Measurements from ENCODE around the gene ZFAND2A.
"Not testable (repeated sequence)": the region's sequence is repeated elsewhere in the genome, so short reads cannot be mapped to it uniquely, and the experiment has no call there.

Gene ZFAND2A

GRCh38 chr7:1163121-1163520, 3.1 kb upstream of the ZFAND2A start:
- TF ChIP-seq ZFP3 (CRISPR knock-in tag; IDR thresholded peaks at IDR 0.05): no peak
- TF ChIP-seq ZNF70 (CRISPR knock-in tag; IDR thresholded peaks at IDR 0.05): no peak
- TF ChIP-seq RARB (CRISPR knock-in tag; IDR thresholded peaks at IDR 0.05): no peak
- TF ChIP-seq CSDC2 (CRISPR knock-in tag; IDR thresholded peaks at IDR 0.05): no peak
- no peak for TF ChIP-seq ZNF565 (CRISPR knock-in tag; conservative IDR thresholded peaks at IDR 0.05; ENCODE audit: low read depth)
- TF ChIP-seq SNAI2 (CRISPR knock-in tag; IDR thresholded peaks at IDR 0.05): no peak
- no peak for TF ChIP-seq ZNF8 (CRISPR knock-in tag; IDR thresholded peaks at IDR 0.05)
- TF ChIP-seq, protein P1, sequence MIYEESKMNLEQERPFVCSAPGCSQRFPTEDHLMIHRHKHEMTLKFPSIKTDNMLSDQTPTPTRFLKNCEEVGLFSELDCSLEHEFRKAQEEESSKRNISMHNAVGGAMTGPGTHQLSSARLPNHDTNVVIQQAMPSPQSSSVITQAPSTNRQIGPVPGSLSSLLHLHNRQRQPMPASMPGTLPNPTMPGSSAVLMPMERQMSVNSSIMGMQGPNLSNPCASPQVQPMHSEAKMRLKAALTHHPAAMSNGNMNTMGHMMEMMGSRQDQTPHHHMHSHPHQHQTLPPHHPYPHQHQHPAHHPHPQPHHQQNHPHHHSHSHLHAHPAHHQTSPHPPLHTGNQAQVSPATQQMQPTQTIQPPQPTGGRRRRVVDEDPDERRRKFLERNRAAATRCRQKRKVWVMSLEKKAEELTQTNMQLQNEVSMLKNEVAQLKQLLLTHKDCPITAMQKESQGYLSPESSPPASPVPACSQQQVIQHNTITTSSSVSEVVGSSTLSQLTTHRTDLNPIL (CRISPR knock-in tag; IDR thresholded peaks at IDR 0.05; ENCODE audit: low read depth): no peak
- TF ChIP-seq ZC3H10 (CRISPR knock-in tag; IDR thresholded peaks at IDR 0.05): no peak
- no peak for ATAC-seq

GRCh38 chr7:1160670-1161021, 650 bp upstream of the ZFAND2A start:
- ATAC-seq: peak; percentile 40
- TF ChIP-seq ESRRG (CRISPR knock-in tag; IDR thresholded peaks at IDR 0.05) (peak; percentile 59; the same call in 1 of the 2 replicates), TSHZ2 (CRISPR knock-in tag; IDR thresholded peaks at IDR 0.05) (0 out of 2 replicates have a peak, but pooled peaks have one; percentile 58), SNAI2 (CRISPR knock-in tag; IDR thresholded peaks at IDR 0.05) (no peak), ZFP30 (CRISPR knock-in tag; IDR thresholded peaks at IDR 0.05) (peak; percentile 15; the same call in 1 of the 2 replicates)
- TF ChIP-seq, protein P1 (CRISPR knock-in tag; IDR thresholded peaks at IDR 0.05; ENCODE audit: low read depth): 0 out of 2 replicates have a peak, but pooled peaks have one; percentile 15

DNA sequence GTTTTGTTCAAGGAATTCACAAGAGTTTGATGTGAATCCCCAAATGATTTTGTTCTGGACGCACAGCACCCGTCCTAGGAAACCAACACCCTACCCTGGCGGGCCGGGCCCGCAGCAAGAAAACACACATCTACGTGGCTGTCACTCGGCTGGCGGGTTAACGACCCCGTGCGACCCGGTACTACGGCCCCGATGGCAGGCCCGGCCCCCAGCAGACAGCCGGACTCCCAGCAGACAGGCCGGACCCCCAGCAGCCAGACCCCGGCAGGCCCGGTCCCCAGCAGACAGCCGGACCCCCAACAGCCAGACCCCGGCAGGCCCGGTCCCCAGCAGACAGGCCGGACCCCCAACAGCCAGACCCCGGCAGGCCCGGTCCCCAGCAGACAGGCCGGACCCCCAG, 765 bp downstream of the ZFAND2A start:
- ATAC-seq: not testable (repeated sequence)

GRCh38 chr7:1158203-1159126, 1.5 kb downstream of the ZFAND2A start:
- no peak for TF ChIP-seq PPARA (CRISPR knock-in tag; IDR thresholded peaks at IDR 0.05; ENCODE audit: borderline replicate concordance)
- TF ChIP-seq ARNTL (CRISPR knock-in tag; IDR thresholded peaks at IDR 0.05; ENCODE audit: borderline replicate concordance, low read depth): no peak
- TF ChIP-seq, protein P2, sequence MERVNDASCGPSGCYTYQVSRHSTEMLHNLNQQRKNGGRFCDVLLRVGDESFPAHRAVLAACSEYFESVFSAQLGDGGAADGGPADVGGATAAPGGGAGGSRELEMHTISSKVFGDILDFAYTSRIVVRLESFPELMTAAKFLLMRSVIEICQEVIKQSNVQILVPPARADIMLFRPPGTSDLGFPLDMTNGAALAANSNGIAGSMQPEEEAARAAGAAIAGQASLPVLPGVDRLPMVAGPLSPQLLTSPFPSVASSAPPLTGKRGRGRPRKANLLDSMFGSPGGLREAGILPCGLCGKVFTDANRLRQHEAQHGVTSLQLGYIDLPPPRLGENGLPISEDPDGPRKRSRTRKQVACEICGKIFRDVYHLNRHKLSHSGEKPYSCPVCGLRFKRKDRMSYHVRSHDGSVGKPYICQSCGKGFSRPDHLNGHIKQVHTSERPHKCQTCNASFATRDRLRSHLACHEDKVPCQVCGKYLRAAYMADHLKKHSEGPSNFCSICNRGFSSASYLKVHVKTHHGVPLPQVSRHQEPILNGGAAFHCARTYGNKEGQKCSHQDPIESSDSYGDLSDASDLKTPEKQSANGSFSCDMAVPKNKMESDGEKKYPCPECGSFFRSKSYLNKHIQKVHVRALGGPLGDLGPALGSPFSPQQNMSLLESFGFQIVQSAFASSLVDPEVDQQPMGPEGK (CRISPR knock-in tag; IDR thresholded peaks at IDR 0.05; ENCODE audit: borderline replicate concordance): no peak
- no peak for TF ChIP-seq TOX (CRISPR knock-in tag; IDR thresholded peaks at IDR 0.05; ENCODE audit: borderline replicate concordance)
- TF ChIP-seq OSR1 (CRISPR knock-in tag; IDR thresholded peaks at IDR 0.05): no peak
- no peak for TF ChIP-seq POU6F1 (CRISPR knock-in tag; IDR thresholded peaks at IDR 0.05; ENCODE audit: borderline replicate concordance, low read depth)
- TF ChIP-seq CSDC2 (CRISPR knock-in tag; IDR thresholded peaks at IDR 0.05): no peak
- no peak for TF ChIP-seq CSRNP3 (CRISPR knock-in tag; IDR thresholded peaks at IDR 0.05)
- no peak for TF ChIP-seq ZFP30 (CRISPR knock-in tag; IDR thresholded peaks at IDR 0.05)
- TF ChIP-seq TSHZ2 (CRISPR knock-in tag; IDR thresholded peaks at IDR 0.05): no peak
- TF ChIP-seq ZNF70 (CRISPR knock-in tag; IDR thresholded peaks at IDR 0.05): no peak
- no peak for TF ChIP-seq GLIS3 (CRISPR knock-in tag; IDR thresholded peaks at IDR 0.05)
- no peak for TF ChIP-seq BACH2 (CRISPR knock-in tag; IDR thresholded peaks at IDR 0.05; ENCODE audit: borderline replicate concordance)
- TF ChIP-seq ZC3H10 (CRISPR knock-in tag; IDR thresholded peaks at IDR 0.05): no peak
- no peak for TF ChIP-seq ZNF565 (CRISPR knock-in tag; conservative IDR thresholded peaks at IDR 0.05; ENCODE audit: low read depth)
- TF ChIP-seq RARB (CRISPR knock-in tag; IDR thresholded peaks at IDR 0.05): no peak
- TF ChIP-seq ZFP3 (CRISPR knock-in tag; IDR thresholded peaks at IDR 0.05): no peak
- ATAC-seq: no peak
